Activated CD8-positive, alpha-beta memory T cell treated with anti-CD3 and anti-CD28 coated beads for 24 hours (primary cell): ENCODE data around the gene DKC1.
"Not testable (repeated sequence)": the region's sequence is repeated elsewhere in the genome, so short reads cannot be mapped to it uniquely, and the experiment has no call there.

ENCODE experiments used
- DNase-seq: peaks from one replicate; pipeline ENCODE4 v3.0.0-alpha.2; 2020

Gene DKC1

GRCh38 chrX:154824638-154825037 is 62.0 kb downstream of the DKC1 start:
- no peak for DNase-seq

GRCh38 chrX:154825586-154825985 is 62.9 kb downstream of the DKC1 start:
- DNase-seq: not testable (repeated sequence)
